GM19193 (cell line): Measurements from ENCODE around the gene CARD6.

Experiments
- POLR2A ChIP-seq: IDR thresholded peaks from 4 replicates; pipeline ENCODE4 v1.6.1; 2011; ENCODE audit not compliant: insufficient read depth, insufficient read length; ENCODE audit errors: extremely low read depth

CARD6 gene

GRCh38 chr5:40906351-40906751 is 65.2 kb downstream of the CARD6 start:
- TF ChIP-seq POLR2A, result no peak

- no peak for TF ChIP-seq POLR2A
These were observed 68.1 kb downstream of the CARD6 start, which contains the start of gene C7 for GRCh38 chr5:40909264-40909663. C7 (plus strand) TSS chr5:40909497; CDS start chr5:40909611, 114 bp downstream.

DNA sequence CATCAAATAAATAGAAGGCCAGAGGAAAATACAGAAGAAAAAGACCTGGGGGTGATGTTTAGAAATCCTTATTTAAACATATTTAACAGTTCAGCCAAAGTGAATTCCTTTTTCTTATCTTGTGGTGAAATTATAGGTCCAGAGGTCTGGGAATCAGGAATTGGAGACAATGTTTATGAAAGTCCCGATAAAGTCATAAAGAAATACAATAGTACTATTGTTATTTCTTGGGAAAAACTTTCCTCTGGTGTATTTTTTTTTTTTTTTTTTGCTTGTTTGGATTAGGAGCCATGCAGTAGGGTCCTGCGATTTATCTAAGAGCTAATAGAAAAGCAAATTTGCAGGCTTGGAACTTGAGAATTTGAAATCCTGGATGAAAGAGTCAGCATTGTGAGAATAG is 68.6 kb downstream of the CARD6 start:
- TF ChIP-seq POLR2A, result no peak
